Endometrium (tissue), 2 donors: ENCODE measurements around the gene EXOSC5.

Source experiments
- FAIRE-seq: peaks from 2 replicates; lab custom pipeline; 2012; peaks lifted over from hg19 to GRCh38; lab: Jason Lieb, UNC
- donor health status: control.
- donor health status: control.

The EXOSC5 gene

GRCh38 chr19:41341669-41342490, 55.3 kb downstream of the EXOSC5 start:
- no peak for FAIRE-seq

- FAIRE-seq: no peak
Observed at GRCh38 chr19:41339936-41340335, 57.2 kb downstream of the EXOSC5 start.
